ENCODE results near the gene EMID1. TPM values are rescaled to one million over a fixed set of nuclear protein-coding genes. Genes with fewer than 3 reads are reported as not detected.
A peak's percentile ranks its signal among the peaks of the same experiment; 100 is the strongest.

Gene EMID1
- total RNA-seq, 1 experiment from 2014 or later, result 9.6 TPM

DNA sequence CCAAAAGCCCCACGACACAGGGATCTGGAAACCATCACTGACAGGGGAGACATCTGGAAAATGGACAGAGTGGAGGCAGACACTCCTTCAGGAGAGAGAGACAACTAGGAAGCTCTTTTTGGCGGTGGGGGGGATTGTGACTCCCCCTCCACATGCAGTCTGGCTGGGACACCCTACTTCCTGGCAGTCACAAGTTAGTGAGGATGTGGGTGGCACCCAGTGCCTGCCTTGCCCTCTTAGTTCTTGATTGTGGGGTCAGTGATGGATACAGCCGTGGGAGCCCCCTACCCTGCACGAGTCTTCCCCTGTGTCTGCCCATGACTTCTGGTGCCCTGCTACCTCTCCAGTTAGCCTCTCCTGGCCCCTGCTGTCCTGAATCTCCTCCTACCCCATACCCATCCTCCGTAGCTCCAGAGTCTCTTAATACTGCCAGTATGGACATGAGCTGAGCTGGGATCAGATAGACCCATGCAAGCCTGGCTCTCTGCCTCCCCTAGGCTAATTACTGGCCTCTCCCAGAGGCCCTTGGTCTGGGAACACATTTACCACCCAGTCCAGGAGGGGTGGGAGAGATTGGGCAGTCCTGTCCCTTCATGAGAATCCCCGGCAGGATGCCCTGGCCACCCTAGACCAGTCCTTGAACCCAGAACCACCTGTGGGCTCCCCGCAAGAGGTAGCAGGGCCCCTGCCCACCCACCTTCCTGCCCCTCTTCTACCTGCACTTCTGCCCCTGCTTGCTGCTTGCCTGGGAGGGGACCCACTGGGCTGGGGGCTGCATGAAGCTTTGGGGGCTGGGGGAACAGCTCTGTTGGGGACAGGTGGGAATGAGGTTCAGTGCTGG lies 39.3 kb downstream of the EMID1 start (continued):
- no peak for TF ChIP-seq POLR2AphosphoS5 (IDR thresholded peaks at IDR 0.05; ENCODE audit: low read depth, low read length)

DNA sequence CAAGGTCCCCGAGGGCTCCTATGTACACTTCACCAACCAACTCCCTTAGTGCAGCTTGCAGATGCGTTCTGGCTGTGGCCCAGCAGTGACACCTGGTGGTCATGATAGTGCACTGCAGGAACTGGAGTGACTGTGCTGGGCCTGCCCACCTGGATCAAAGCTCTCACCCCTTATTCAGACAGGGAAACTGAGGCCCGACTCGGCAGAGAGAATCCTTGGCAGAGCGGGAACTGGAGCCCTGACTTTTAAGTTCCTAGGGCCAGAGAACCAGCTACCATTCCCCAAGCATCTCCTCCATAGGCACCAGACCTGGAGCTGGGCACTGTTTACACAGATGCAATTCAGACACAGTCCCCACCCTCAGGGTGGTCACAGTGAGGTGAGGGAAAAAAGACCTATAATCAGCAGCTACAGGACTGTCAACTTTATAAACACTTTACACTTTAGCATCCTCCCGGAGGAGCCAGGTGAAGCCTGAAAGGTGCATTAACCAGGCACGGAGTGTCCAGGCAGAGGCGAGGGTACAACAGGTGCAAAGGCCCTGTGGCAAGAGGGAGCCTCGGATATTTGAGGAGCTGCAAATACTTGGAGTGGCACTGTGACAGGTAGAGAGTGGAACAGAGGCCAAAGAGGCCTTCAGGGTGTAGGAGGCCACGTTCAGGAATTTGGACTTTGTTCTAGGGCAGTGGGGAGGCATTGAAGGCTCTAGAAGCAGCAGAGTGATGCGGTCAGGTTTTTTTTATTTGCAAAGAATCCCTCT lies 40.1 kb downstream of the EMID1 start:
- Histone ChIP-seq H3K9ac (ENCODE audit: low read length) (no peak overlapping the region), H3K79me2 (ENCODE audit: insufficient read depth, low read length) (no peaks in the 10 kb centered on the region), H4K20me1 (ENCODE audit: insufficient read depth) (no peaks in the 10 kb centered on the region), H2AFZ (ENCODE audit: low read depth, low read length, poor library complexity, severe bottlenecking) (no peak overlapping the region), H3K4me2 (ENCODE audit: low read length) (no peak overlapping the region), H3K27me3 (ENCODE audit: insufficient read depth, low read length) (no peaks in the 10 kb centered on the region), H3K4me1 (ENCODE audit: control insufficient read depth in 1 of 2, insufficient read depth in 2 of 2, low read length in 2 of 2) (no peaks in the 10 kb centered on the region), H3K9me3 (ENCODE audit: control insufficient read depth in 1 of 2, insufficient read depth in 1 of 2, low read depth in 1 of 2, low read length in 2 of 2) (peaks cover 0 to 4% of the 10 kb centered on the region in 2 experiments; a peak in 2 of 4 replicates), H3K9me2 (ENCODE audit: insufficient read depth) (no peaks in the 10 kb centered on the region), H3K27ac (ENCODE audit: low read depth, low read length) (no peak overlapping the region), H3K36me3 (ENCODE audit: control insufficient read depth in 1 of 2, insufficient read depth in 2 of 2, low read length in 2 of 2) (no peaks in the 10 kb centered on the region), H3K4me3 (replicated peaks in 1 of 2; ENCODE audit: low read depth in 1 of 2, low read length in 2 of 2) (no peak overlapping the region)
- intact Hi-C loops (cut with micrococcal nuclease), result loop anchor here (1.0 to 10.0 kb wide), 5 partner anchors 91 to 644 kb away; no protein-coding TSS in a partner anchor
- no TSS peak for BruUV-seq (replicated peaks)
- DNase-seq (ENCODE audit: low read depth, low spot score), result peak; percentile 34
- ATAC-seq, result peak; percentile 100
- POLR2A ChIA-PET, result no interaction called here
- RAD21 ChIA-PET (ENCODE audit: low non-redundant PET in 1 of 2, low total read pairs in 2 of 2, uncharacterized antibody in 2 of 2, unreplicated experiment in 2 of 2), result interaction anchor here (0.6 to 1.3 kb wide), 6 partner anchors 42 to 645 kb away, joined by 3 to 7 read pairs (median 4); no protein-coding TSS in a partner anchor
- CTCF ChIA-PET, result interaction anchor here (0.6 to 2.0 kb wide), 15 partner anchors 9 to 649 kb away, joined by 3 to 23 read pairs (median 4); partner anchors contain the start of gene EMID1
- TF ChIP-seq, protein P1, sequence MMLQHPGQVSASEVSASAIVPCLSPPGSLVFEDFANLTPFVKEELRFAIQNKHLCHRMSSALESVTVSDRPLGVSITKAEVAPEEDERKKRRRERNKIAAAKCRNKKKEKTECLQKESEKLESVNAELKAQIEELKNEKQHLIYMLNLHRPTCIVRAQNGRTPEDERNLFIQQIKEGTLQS (IDR thresholded peaks at IDR 0.05), result no peak
- TF ChIP-seq, protein P2, sequence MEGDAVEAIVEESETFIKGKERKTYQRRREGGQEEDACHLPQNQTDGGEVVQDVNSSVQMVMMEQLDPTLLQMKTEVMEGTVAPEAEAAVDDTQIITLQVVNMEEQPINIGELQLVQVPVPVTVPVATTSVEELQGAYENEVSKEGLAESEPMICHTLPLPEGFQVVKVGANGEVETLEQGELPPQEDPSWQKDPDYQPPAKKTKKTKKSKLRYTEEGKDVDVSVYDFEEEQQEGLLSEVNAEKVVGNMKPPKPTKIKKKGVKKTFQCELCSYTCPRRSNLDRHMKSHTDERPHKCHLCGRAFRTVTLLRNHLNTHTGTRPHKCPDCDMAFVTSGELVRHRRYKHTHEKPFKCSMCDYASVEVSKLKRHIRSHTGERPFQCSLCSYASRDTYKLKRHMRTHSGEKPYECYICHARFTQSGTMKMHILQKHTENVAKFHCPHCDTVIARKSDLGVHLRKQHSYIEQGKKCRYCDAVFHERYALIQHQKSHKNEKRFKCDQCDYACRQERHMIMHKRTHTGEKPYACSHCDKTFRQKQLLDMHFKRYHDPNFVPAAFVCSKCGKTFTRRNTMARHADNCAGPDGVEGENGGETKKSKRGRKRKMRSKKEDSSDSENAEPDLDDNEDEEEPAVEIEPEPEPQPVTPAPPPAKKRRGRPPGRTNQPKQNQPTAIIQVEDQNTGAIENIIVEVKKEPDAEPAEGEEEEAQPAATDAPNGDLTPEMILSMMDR (IDR thresholded peaks at IDR 0.05 in 2 of 3, conservative IDR thresholded peaks at IDR 0.05 in 1 of 3; ENCODE audit: borderline replicate concordance in 1 of 3, insufficient read depth in 1 of 3, low read depth in 2 of 3, low read length in 2 of 3), result peak; percentile 59 to 99 (median 94)
- TF ChIP-seq, protein P3, sequence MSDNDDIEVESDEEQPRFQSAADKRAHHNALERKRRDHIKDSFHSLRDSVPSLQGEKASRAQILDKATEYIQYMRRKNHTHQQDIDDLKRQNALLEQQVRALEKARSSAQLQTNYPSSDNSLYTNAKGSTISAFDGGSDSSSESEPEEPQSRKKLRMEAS (IDR thresholded peaks at IDR 0.05), result no peak
- TF ChIP-seq SIN3A (IDR thresholded peaks at IDR 0.05; ENCODE audit: low read depth) (no peak), CEBPB (IDR thresholded peaks at IDR 0.05; ENCODE audit: low read depth) (no peak), SRF (IDR thresholded peaks at IDR 0.05; ENCODE audit: low read depth) (no peak), CBX3 (IDR thresholded peaks at IDR 0.05; ENCODE audit: low read depth) (no peak), ZNF274 (IDR thresholded peaks at IDR 0.05; ENCODE audit: low read depth, low read length) (no peak), POLR2A (IDR thresholded peaks at IDR 0.05; ENCODE audit: borderline replicate concordance, extremely low read depth, insufficient read depth, insufficient read length) (no peak), RAD21 (IDR thresholded peaks at IDR 0.05; ENCODE audit: low read depth) (peak; percentile 85)
- TF ChIP-seq, protein P4, sequence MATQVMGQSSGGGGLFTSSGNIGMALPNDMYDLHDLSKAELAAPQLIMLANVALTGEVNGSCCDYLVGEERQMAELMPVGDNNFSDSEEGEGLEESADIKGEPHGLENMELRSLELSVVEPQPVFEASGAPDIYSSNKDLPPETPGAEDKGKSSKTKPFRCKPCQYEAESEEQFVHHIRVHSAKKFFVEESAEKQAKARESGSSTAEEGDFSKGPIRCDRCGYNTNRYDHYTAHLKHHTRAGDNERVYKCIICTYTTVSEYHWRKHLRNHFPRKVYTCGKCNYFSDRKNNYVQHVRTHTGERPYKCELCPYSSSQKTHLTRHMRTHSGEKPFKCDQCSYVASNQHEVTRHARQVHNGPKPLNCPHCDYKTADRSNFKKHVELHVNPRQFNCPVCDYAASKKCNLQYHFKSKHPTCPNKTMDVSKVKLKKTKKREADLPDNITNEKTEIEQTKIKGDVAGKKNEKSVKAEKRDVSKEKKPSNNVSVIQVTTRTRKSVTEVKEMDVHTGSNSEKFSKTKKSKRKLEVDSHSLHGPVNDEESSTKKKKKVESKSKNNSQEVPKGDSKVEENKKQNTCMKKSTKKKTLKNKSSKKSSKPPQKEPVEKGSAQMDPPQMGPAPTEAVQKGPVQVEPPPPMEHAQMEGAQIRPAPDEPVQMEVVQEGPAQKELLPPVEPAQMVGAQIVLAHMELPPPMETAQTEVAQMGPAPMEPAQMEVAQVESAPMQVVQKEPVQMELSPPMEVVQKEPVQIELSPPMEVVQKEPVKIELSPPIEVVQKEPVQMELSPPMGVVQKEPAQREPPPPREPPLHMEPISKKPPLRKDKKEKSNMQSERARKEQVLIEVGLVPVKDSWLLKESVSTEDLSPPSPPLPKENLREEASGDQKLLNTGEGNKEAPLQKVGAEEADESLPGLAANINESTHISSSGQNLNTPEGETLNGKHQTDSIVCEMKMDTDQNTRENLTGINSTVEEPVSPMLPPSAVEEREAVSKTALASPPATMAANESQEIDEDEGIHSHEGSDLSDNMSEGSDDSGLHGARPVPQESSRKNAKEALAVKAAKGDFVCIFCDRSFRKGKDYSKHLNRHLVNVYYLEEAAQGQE (IDR thresholded peaks at IDR 0.05; ENCODE audit: low read depth), result no peak
- TF ChIP-seq, protein P5, sequence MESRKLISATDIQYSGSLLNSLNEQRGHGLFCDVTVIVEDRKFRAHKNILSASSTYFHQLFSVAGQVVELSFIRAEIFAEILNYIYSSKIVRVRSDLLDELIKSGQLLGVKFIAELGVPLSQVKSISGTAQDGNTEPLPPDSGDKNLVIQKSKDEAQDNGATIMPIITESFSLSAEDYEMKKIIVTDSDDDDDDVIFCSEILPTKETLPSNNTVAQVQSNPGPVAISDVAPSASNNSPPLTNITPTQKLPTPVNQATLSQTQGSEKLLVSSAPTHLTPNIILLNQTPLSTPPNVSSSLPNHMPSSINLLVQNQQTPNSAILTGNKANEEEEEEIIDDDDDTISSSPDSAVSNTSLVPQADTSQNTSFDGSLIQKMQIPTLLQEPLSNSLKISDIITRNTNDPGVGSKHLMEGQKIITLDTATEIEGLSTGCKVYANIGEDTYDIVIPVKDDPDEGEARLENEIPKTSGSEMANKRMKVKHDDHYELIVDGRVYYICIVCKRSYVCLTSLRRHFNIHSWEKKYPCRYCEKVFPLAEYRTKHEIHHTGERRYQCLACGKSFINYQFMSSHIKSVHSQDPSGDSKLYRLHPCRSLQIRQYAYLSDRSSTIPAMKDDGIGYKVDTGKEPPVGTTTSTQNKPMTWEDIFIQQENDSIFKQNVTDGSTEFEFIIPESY (IDR thresholded peaks at IDR 0.05; ENCODE audit: extremely low read depth, insufficient replicate concordance, low read length), result no peak
